IgD-negative memory B cell (primary cell): ENCODE measurements around the gene IFRD1. TPM values are rescaled to one million over a fixed set of nuclear protein-coding genes. Genes with fewer than 3 reads are reported as not detected.

Source experiments
- H3K27ac Mint-ChIP-seq, 3 donors: one replicate each; pipeline ENCODE4 v1.8.0; 2020 to 2022; ENCODE audit warnings: mild to moderate bottlenecking in 3 of 3, mixed read lengths in 3 of 3, moderate library complexity in 1 of 3
- H3K27me3 Mint-ChIP-seq: one replicate; pipeline ENCODE4 v1.8.0; 2021; ENCODE audit warnings: mixed read lengths
- H3K36me3 Mint-ChIP-seq: one replicate; pipeline ENCODE4 v1.8.0; 2020; ENCODE audit warnings: mild to moderate bottlenecking, mixed read lengths
- H3K4me1 Mint-ChIP-seq, 3 donors: one replicate each; pipeline ENCODE4 v1.8.0; 2020 to 2022; ENCODE audit warnings: mixed read lengths in 3 of 3, mild to moderate bottlenecking in 1 of 3
- H3K4me3 Mint-ChIP-seq, 4 donors: one replicate each; pipeline ENCODE4 v1.8.0; 2020 to 2022; ENCODE audit warnings: mild to moderate bottlenecking in 4 of 4, mixed read lengths in 4 of 4, moderate library complexity in 3 of 4
- H3K9me3 Mint-ChIP-seq, 3 donors: one replicate each; pipeline ENCODE4 v1.8.0; 2020 to 2021; ENCODE audit warnings: mixed read lengths in 3 of 3, mild to moderate bottlenecking in 1 of 3
- polyA plus RNA-seq: library from polyadenylated mRNA; unstranded; fragments of 300-500 nt; fragmentation: Illumina TruSeq; gene quantifications from one replicate; pipeline ENCODE4 v1.2.3, GENCODE V29; 2021

The IFRD1 gene, protein sequence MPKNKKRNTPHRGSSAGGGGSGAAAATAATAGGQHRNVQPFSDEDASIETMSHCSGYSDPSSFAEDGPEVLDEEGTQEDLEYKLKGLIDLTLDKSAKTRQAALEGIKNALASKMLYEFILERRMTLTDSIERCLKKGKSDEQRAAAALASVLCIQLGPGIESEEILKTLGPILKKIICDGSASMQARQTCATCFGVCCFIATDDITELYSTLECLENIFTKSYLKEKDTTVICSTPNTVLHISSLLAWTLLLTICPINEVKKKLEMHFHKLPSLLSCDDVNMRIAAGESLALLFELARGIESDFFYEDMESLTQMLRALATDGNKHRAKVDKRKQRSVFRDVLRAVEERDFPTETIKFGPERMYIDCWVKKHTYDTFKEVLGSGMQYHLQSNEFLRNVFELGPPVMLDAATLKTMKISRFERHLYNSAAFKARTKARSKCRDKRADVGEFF
- polyA plus RNA-seq = 38.4 TPM

DNA sequence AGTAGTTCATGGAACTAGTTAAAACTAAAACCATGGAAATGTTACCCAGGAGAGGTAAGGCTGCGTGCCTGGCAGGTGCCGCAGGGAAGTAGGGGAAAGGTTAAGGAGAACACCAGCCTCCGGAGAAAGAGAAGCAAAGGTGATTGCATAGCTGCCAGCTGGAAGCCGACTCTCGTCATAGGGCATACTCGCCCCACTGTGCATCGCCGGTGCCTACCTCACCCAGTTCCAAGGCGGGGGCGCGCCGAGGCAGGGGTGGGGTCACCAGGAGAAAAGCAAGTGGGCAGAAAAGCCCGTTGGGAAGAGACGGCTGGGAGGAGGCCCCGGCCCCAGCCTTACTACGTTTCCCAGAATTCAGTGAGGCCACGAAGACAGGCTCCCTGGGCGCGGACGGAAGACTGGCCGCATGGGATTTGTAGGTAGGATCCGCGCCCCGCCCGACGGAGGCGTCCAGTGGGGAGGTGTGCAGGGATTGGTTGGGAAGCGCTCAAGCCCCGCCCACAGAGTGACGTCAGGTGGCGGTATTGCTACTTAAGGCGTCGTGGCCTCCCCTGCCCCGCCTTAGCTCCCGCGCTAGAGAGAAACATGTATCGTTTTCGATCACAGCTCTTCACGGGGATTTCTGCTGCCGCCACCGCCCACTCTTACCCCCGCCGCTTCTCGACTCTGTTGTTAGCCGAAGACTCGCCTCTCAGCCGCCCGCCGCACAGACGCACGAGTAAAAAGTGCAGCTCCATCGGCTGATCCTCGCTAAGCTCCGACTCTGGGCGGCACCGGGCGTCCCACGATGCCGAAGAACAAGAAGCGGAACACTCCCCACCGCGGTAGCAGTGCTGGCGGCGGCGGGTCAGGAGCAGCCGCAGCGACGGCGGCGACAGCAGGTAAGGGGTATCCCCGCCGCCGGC lies at the start of gene IFRD1:
Gene IFRD1, plus strand, starts transcription at position 559 of the 905 bp plus-strand sequence. Its CDS starts 229 bp downstream, at position 788.
- H3K9me3 Mint-ChIP-seq = no peaks in the 10 kb centered on the region
- no peaks in the 10 kb centered on the region for H3K36me3 Mint-ChIP-seq
- H3K4me3 Mint-ChIP-seq = peak within 1 kb of the TSS; percentile 89 to 100 (median 100)
- no peaks in the 10 kb centered on the region for H3K27me3 Mint-ChIP-seq
- H3K27ac Mint-ChIP-seq = peak within 1 kb of the TSS; percentile 97 to 100 (median 99)
- H3K4me1 Mint-ChIP-seq = peaks cover 19 to 30% (median 20%) of the 10 kb centered on the region in 3 donors

DNA sequence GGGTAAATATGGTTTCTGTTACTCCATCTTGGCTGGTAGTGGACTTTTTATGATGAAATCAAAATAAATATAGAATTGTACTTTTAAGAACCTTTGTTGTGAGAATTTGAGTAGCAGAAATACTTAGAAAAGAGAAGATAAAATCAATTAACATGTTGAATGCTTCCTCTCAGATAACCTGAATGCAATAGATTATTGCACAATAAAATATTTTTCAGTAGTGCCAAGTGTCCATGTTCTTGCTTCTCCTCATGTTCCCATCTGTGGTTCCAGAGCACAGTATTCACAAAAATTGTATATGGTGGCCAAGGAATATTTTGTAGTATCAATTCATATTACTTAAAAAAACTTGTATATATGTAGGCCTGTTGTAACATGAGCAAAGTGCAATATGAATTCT lies 45.9 kb upstream of the IFRD1 start:
- Mint-ChIP-seq H3K27me3 (peaks cover 9% of the 10 kb centered on the region), H3K36me3 (peaks cover 1% of the 10 kb centered on the region), H3K4me3 (no peak overlapping the region), H3K27ac (no peak overlapping the region), H3K9me3 (no peaks in the 10 kb centered on the region), H3K4me1 (peaks cover 0 to 1% (median 0%) of the 10 kb centered on the region in 3 donors)

DNA sequence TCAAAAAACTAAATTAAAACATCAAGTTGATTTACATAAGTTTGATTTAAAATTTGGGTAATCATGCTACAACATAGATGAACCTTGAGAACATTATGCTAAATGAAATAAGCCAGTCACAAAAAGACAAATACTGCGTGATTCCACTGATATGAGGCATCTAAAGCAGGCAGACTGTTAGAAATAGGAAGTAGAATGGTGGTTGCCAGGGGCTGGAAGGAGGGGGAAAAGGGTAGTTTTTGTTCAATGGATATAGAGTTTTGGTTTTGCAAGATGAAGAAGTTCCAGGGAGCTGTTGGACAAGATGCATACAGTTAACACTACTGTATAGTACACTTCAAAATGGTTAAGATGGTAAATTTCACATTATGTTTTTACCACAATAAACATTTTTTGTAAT lies 45.0 kb upstream of the IFRD1 start:
- Mint-ChIP-seq H3K27me3 (peaks cover 10% of the 10 kb centered on the region), H3K9me3 (no peaks in the 10 kb centered on the region)

DNA sequence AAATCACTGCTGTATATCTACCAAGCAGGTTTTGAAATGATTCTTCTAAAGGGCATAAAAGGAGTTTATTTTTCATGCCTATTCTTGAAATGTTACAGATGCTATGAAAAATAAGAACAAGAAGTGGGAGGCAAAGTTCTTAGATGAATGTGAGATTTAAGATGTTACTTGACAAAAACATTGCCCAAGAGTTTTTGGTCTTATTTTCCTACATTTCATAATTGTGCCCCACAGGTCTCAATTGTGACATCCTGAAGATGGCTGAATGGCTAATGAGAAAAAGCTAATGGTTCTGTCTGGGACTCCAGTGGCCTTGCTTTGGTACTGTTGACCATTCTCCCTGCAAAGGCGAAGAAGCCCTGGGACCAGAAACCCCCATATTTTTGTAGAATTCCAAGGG lies 43.0 kb upstream of the IFRD1 start:
- Mint-ChIP-seq H3K36me3 (peaks cover 1% of the 10 kb centered on the region), H3K4me3 (no peak overlapping the region), H3K27me3 (peaks cover 8% of the 10 kb centered on the region), H3K4me1 (peaks cover 0 to 1% (median 0%) of the 10 kb centered on the region in 3 donors), H3K9me3 (no peaks in the 10 kb centered on the region), H3K27ac (no peak overlapping the region)

More for the DNA sequence above, 45.0 kb upstream of the IFRD1 start:
- Mint-ChIP-seq H3K4me3 (no peak overlapping the region), H3K27ac (no peak overlapping the region), H3K36me3 (peaks cover 1% of the 10 kb centered on the region), H3K4me1 (peaks cover 0 to 1% (median 0%) of the 10 kb centered on the region in 3 donors)

DNA sequence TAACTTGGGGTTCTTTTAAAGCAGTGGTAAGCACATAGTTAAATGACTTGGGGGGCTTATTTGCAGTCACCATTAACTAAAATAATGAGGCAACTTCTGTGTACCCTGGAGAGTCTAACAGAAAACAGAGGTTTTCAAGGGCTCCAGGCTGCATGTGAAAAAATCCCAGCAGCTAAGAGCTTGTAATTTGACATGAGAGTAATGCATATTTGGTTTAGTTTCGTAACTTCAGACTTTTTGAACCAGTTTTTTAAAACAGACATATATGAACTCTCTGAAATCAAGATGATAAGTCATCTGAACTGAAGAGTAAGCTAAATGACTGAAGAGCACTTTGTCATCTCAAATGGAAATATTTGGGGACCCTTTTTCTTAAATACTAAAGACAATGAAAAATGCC lies 40.2 kb upstream of the IFRD1 start:
- Mint-ChIP-seq H3K27me3 (peaks cover 7% of the 10 kb centered on the region), H3K4me1 (no peaks in the 10 kb centered on the region), H3K4me3 (no peak overlapping the region), H3K9me3 (no peaks in the 10 kb centered on the region), H3K36me3 (no peaks in the 10 kb centered on the region), H3K27ac (no peak overlapping the region)

DNA sequence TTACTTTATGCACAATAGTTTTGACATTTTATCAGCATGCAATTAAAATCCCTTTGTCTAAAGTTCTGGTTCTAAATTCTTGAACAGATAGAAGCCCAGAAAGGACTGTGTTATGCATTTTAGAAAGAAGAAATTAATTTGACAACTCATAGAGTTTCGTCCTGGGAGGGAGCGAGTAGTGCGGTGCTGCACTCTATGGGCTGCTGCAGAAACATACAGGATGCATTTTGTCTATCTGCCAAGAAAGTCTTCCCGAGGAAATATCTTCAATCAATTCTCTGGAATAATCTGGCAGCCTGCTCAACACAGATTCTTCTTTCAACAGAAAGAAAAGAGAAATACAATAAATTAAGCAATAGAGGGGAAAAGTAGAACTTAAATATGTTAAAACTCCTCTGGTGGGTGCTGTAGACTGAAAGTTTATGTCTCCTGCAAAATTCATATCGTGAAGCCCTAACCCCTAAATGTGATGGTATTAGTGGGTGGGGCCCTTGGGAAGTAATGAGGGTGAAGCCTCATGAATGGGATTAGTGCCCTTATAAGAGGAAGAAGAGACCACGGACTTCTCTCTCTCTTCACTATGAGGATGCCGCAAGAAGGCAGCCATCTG lies 39.0 kb upstream of the IFRD1 start:
- peaks cover 8% of the 10 kb centered on the region for H3K27me3 Mint-ChIP-seq
- H3K4me1 Mint-ChIP-seq = no peaks in the 10 kb centered on the region
- no peaks in the 10 kb centered on the region for H3K9me3 Mint-ChIP-seq
- H3K36me3 Mint-ChIP-seq = no peaks in the 10 kb centered on the region
- no peak overlapping the region for H3K27ac Mint-ChIP-seq
- no peak overlapping the region for H3K4me3 Mint-ChIP-seq

DNA sequence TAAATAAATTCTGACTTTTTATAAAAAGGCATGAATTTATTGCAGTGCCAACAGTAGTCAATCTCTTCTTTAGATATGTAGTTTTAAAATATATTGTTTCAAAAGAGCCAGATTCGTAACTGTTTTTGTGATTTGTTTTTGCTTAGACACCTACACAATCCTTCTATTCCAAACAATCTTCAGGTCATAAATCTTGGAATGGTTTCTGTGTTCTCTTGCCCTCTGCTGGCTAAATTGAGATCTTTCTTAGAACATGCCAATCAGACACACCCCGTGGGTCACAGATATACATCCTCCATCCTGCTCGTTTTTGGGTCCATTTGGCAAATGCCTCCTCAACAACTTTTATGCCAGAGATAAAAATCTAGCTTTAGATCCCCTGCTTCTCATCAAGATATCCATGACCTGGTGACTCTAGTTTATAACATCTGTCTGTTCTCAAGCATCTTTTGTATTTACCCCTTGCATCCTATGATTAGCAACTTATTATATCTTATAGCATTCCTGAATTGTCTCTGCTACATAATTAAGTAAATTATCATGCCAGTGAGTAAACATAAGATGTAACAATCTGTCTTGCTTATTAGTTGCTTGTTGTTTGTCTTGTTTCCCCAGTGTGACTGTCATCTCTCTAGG lies 35.3 kb upstream of the IFRD1 start:
- Mint-ChIP-seq H3K4me1 (no peaks in the 10 kb centered on the region), H3K9me3 (peaks cover 0 to 6% (median 4%) of the 10 kb centered on the region in 3 donors), H3K27me3 (peaks cover 7% of the 10 kb centered on the region), H3K4me3 (no peak overlapping the region), H3K36me3 (peaks cover 5% of the 10 kb centered on the region), H3K27ac (no peak overlapping the region)

DNA sequence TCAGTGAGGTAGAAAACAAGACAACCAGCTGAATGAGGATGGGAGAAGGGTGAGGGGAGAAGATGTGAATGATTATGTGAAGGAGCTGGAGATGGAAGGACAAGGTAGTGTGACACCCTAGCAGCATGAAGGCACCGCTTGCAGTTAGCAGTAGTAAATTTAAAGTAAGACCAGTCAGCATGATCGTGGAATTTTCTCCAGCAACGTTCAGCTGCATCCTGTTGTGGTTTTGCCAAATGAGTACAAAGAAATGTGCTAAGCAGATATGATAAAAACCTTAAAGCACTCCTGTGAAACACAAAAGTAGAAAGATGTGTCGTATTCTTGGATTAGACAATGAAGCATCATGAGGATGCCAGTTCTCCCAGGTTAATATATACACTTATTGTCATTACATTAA lies 34.1 kb upstream of the IFRD1 start:
- Mint-ChIP-seq H3K27ac (no peak overlapping the region), H3K4me1 (no peaks in the 10 kb centered on the region), H3K27me3 (peaks cover 7% of the 10 kb centered on the region), H3K9me3 (peaks cover 0 to 6% (median 4%) of the 10 kb centered on the region in 3 donors), H3K4me3 (no peak overlapping the region), H3K36me3 (peaks cover 5% of the 10 kb centered on the region)

DNA sequence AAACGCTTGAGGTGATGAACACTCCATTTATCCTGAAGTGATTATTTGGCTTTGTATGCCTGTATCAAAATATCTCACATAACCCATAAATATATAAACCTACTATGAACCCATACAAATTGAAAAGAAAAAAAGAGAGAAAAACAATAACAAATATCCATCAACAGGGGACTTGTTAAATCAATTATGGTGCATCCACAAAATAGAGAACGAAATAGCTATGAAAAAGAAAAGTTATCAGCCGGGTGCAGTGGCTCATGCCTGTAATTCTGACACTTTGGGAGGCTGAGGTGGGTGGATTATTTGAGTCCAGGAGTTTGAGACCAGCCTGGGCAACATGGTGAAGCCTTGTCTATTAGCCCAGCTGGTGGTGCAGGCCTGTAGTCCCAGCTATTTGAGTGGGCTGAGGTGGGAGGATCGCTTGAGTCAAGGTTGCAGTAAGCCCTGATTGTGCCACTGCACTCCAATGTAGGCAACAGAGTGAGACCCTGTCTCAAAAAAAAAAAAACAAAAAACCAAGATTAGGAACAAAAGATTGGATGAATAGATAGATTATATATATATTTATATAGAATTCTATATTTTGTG lies 30.6 kb upstream of the IFRD1 start:
- Mint-ChIP-seq H3K27ac (no peak overlapping the region), H3K4me1 (peaks cover 7 to 11% (median 10%) of the 10 kb centered on the region in 3 donors), H3K36me3 (peaks cover 5% of the 10 kb centered on the region), H3K9me3 (peaks cover 0 to 6% (median 4%) of the 10 kb centered on the region in 3 donors), H3K27me3 (peaks cover 4% of the 10 kb centered on the region), H3K4me3 (no peak overlapping the region)

DNA sequence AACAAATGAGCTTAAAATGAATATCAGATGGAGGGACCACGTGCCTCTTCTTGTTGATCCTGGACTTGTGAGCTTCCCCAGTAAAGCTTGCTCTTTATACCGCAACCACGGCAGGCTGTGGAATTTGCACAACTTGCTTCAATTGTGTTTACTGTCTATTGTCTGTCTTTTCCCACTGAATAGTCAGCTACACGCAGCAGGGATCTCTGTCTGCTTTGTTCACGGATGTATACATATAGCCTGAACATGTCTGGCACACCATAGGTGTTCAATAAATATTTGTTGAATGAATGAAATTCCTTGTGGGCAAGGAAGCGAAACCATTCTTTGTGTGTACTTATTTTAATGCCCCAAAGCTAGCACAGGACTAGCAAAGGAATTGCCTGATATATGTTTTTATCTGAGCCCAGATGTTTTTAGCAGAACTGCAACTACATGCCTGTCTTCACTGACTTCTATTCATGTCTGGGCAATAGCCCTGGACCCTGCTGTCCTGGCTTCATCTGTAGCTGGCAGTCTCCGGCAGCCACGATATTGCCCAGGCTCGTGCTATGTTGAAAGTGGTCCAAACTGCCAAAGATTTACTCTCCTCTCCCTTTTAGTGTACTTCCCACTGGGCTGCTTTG lies 29.9 kb upstream of the IFRD1 start:
- H3K4me3 Mint-ChIP-seq = no peak overlapping the region
- H3K36me3 Mint-ChIP-seq = peaks cover 5% of the 10 kb centered on the region
- no peak overlapping the region for H3K27ac Mint-ChIP-seq
- H3K27me3 Mint-ChIP-seq = no peaks in the 10 kb centered on the region
- H3K4me1 Mint-ChIP-seq = peaks cover 7 to 11% (median 10%) of the 10 kb centered on the region in 3 donors
- peaks cover 0 to 6% (median 4%) of the 10 kb centered on the region in 3 donors for H3K9me3 Mint-ChIP-seq

DNA sequence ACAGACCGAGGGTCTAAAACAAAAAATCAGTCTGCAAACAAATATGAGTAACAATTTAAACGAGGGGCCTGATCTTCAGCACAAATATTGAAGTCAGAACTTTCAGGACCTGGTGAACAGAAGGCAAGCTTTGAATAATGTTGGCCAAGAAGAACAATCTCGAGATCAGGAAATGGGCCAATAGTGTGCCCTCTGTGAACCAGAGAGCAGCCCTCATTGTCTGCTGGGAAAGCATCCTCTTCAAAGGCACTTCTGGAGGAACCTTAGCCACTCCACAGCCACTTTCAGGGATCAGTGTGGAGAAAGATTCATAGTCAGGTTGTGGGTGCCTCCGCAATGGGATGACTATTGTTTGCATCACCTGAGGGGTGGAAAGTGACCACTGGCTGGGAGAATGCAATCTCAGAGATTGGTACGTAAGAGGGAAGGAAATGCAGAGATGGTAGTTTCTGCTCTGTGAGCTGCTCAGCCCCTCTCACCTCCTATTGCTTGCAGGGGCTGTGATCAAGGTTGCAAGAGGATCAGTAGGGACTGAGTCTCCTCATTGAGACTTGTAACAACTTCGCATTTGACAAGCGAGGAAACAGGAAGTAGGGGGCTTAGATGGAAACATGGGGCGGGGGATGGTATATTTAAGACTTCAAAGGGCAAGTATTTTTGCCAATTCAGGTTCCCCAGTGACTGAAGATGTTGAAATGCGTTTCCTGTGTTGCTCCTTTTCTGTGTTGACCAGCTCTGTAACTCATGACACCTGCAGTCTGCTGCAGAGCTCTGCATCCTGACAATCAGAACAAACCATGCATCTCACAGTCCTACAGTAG lies 28.4 kb upstream of the IFRD1 start:
- H3K4me3 Mint-ChIP-seq = no peak overlapping the region
- peaks cover 0 to 6% (median 4%) of the 10 kb centered on the region in 3 donors for H3K9me3 Mint-ChIP-seq
- peaks cover 7% of the 10 kb centered on the region for H3K36me3 Mint-ChIP-seq
- H3K27me3 Mint-ChIP-seq = no peaks in the 10 kb centered on the region
- H3K27ac Mint-ChIP-seq = no peak overlapping the region
- peaks cover 7 to 11% (median 10%) of the 10 kb centered on the region in 3 donors for H3K4me1 Mint-ChIP-seq

DNA sequence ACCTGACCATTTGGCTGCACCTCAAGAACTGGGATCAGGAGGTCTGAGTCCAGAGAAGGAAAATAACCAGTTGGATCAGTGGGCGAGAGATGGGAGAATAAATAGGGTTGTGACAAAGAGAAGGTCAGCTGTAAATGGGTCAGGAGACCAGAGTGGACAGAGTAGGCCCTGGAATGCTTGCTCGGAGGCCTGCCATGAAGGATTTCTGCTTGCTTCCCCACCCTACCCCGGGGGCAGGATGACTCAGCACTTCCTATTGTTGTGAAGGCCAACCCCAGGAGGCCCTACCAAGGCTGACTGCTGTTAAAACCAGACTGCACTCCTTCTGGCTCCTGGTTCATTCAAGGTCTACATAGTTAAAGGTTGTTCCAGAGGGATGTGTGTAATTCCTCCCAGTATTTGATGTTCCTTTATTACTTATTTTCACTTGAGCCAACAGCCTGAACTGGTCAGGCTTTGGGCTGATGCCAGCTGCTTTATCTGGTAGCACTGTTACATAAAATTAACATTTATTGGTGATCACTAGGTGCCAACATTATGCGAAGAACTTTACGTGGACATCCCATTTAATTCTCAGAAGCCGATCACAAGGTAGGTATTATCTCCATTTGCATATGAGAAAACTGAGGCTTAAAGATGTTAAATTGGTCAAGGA lies 27.3 kb upstream of the IFRD1 start:
- Mint-ChIP-seq H3K27ac (no peak overlapping the region), H3K27me3 (no peaks in the 10 kb centered on the region), H3K4me3 (no peak overlapping the region), H3K36me3 (peaks cover 5% of the 10 kb centered on the region), H3K4me1 (peaks cover 7 to 11% (median 10%) of the 10 kb centered on the region in 3 donors), H3K9me3 (peaks cover 0 to 4% (median 4%) of the 10 kb centered on the region in 3 donors)

DNA sequence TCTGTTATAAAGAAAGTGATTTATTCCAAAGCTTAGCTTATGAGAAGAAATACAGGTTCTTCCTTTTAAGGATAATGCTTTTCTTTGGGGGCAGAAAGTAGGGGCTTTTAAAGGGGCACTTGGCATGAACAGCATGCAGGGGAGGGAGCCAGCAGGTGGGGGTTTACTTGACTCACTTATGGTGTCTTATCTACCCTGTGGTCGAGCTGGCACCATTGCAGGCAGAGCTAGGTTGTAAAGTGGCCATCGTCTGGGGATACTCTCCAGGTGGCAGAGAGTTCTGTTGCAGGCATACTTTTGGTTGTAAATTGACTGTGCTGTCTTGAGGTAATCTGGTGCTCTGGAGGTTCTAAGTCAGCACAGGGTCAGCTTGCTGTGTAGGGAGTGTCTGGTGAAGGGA lies 26.3 kb upstream of the IFRD1 start:
- Mint-ChIP-seq H3K4me3 (no peak overlapping the region), H3K36me3 (peaks cover 2% of the 10 kb centered on the region), H3K4me1 (peaks cover 7 to 11% (median 10%) of the 10 kb centered on the region in 3 donors), H3K9me3 (peaks cover 0 to 1% (median 0%) of the 10 kb centered on the region in 3 donors), H3K27me3 (no peaks in the 10 kb centered on the region), H3K27ac (no peak overlapping the region)
